Chondrocyte (in vitro differentiated cells): ENCODE results near the gene TBC1D14. TPM values are rescaled to one million over a fixed set of nuclear protein-coding genes. Genes with fewer than 3 reads are reported as not detected.

ENCODE experiments used
- DNase-seq: peaks from one replicate; pipeline ENCODE4 v3.0.0; 2021; ENCODE audit warnings: mixed read lengths, low spot score
- H3K27ac Mint-ChIP-seq: one replicate; pipeline ENCODE4 v1.8.0; 2021; ENCODE audit warnings: mild to moderate bottlenecking, moderate library complexity, mixed read lengths; ENCODE audit not compliant: unreplicated experiment
- H3K27me3 Mint-ChIP-seq: 2 replicates; pipeline ENCODE4 v1.8.0; 2021; ENCODE audit warnings: low read depth, mixed read lengths
- H3K36me3 Mint-ChIP-seq: 2 replicates; pipeline ENCODE4 v1.8.0; 2021; ENCODE audit warnings: low read depth, mixed read lengths
- H3K4me1 Mint-ChIP-seq: 2 replicates; pipeline ENCODE4 v1.8.0; 2021; ENCODE audit warnings: low read depth, mild to moderate bottlenecking, mixed read lengths
- H3K4me3 Mint-ChIP-seq: one replicate; pipeline ENCODE4 v1.8.0; 2021; ENCODE audit warnings: mild to moderate bottlenecking, moderate library complexity, mixed read lengths; ENCODE audit not compliant: unreplicated experiment
- H3K9me3 Mint-ChIP-seq: 2 replicates; pipeline ENCODE4 v1.8.0; 2021; ENCODE audit warnings: low read depth, mixed read lengths
- total RNA-seq: library from RNA; stranded (reverse); gene quantifications from 3 replicates; pipeline ENCODE4 v1.2.1, GENCODE V29; 2021
- TF ChIP-seq, protein P1 (sequence below): fragments of 200-600 bp; sonication (generic); IDR thresholded peaks from 2 replicates; pipeline ENCODE4 v1.5.0; 2021; ENCODE audit warnings: antibody characterized with exemption, mild to moderate bottlenecking, moderate library complexity

The TBC1D14 gene
- total RNA-seq, 1 donor from 2014 or later, result 25.2 TPM

DNA sequence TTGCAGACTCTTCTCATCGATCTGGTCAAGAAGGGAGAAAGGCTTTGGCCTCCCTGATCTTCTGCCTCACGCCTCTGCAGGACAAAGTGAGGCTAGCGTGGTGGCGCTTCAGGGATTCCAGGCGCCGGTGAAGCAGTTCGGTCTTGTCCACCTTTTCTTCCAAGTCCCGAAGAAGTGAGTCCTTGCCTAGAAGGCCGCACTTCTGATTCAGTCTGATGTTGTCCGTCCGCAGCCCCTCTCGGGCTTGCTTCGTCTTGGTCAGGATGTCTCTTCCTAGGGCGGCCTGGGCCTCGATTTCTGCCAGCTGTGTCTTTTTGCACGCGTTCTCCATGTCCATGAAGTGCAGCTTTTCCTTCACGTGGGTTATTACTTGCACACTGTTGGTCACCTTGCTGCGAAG lies 131.6 kb downstream of the TBC1D14 start:
- H3K27me3 Mint-ChIP-seq, result no peaks in the 10 kb centered on the region
- TF ChIP-seq, protein P1, sequence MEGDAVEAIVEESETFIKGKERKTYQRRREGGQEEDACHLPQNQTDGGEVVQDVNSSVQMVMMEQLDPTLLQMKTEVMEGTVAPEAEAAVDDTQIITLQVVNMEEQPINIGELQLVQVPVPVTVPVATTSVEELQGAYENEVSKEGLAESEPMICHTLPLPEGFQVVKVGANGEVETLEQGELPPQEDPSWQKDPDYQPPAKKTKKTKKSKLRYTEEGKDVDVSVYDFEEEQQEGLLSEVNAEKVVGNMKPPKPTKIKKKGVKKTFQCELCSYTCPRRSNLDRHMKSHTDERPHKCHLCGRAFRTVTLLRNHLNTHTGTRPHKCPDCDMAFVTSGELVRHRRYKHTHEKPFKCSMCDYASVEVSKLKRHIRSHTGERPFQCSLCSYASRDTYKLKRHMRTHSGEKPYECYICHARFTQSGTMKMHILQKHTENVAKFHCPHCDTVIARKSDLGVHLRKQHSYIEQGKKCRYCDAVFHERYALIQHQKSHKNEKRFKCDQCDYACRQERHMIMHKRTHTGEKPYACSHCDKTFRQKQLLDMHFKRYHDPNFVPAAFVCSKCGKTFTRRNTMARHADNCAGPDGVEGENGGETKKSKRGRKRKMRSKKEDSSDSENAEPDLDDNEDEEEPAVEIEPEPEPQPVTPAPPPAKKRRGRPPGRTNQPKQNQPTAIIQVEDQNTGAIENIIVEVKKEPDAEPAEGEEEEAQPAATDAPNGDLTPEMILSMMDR, result no peak
- H3K9me3 Mint-ChIP-seq, result no peaks in the 10 kb centered on the region
- no peaks in the 10 kb centered on the region for H3K36me3 Mint-ChIP-seq
- DNase-seq, result no peak
- no peak overlapping the region for H3K4me3 Mint-ChIP-seq
- H3K27ac Mint-ChIP-seq, result no peak overlapping the region
- H3K4me1 Mint-ChIP-seq, result peaks cover 46% of the 10 kb centered on the region

DNA sequence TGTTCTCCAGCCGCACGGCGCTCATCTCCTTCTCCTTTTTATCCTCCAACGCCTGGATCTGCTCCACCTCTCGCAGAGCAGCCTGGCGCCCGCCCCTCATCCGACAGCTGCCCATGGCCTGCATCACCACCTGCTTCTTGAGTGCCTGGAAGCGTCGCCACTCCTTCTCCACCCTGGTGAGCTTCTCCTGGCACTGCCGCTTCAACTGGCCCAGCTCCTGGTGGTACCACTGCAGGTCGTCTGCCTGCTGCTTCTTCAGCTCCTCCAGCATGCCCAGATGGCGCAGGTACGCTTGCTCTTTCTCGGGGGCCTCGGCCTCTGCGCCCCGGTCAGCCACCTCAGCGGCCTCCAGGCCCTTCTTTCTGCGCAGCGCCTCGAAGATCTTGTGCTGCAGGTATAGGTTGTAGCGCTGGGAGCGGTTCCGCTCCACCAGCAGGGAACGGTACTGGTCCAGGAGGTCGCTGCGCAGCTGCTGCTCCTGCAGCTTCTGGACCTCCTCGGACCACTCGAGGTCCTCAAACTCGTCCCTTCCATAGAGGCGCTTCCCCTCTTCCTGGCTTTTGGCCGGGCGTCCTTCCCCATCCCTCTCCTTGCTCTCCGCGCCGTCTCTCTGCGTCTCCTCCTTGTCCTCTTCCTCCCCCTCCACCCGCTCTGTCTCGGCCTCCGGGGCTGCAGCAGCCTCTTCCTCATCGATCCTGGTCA lies 132.3 kb downstream of the TBC1D14 start:
- Mint-ChIP-seq H3K36me3 (no peaks in the 10 kb centered on the region), H3K9me3 (no peaks in the 10 kb centered on the region), H3K4me1 (peaks cover 45% of the 10 kb centered on the region), H3K27me3 (no peaks in the 10 kb centered on the region), H3K4me3 (peak overlapping the region; percentile 88), H3K27ac (peak overlapping the region; percentile 97)
- no peak for DNase-seq
- TF ChIP-seq, protein P1, result no peak

DNA sequence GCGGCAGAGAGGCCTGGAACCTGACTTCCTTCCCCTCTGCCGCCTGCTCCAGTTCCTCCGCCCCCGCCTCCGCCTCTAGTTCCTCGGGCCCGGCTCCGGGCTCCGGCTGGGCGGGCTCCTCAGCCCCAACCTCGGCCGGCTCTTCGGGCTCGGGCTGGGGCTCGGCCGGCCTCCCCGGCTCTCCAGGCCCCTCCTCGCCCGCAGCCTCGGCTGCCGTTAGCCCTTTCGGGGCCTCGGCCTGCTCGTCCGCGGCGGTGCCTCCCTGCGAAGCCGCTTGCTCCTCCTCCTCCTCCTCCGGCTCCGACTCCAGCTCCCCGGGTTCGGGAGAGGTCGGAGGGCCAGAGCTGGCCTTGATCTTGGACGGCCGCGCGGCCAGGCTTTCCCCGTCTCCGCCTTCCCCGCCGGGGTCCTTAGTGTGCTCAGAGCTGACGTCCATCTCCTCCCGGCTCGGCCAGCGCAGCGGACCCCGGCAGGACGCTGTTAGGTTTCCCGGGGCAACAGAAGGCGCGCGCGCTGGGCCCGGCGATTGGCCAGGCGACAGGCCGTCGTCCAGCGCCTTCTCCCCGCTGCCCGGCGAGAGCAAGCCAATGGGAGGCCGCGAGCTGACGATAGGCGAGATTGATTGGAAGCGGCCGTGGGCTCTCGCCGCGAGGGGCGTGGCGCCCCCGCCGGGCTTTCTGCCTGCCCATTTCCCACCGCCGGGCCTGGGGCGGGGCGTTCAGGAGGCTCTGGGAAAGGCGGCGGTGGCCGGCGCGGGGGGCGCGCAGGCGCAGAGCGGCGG lies 133.1 kb downstream of the TBC1D14 start:
- Mint-ChIP-seq H3K9me3 (no peaks in the 10 kb centered on the region), H3K27ac (peak overlapping the region; percentile 97), H3K4me1 (peaks cover 38% of the 10 kb centered on the region), H3K36me3 (no peaks in the 10 kb centered on the region), H3K27me3 (no peaks in the 10 kb centered on the region), H3K4me3 (peak overlapping the region; percentile 88)
- TF ChIP-seq, protein P1, result peak; percentile 59
- DNase-seq, result peak; percentile 99

DNA sequence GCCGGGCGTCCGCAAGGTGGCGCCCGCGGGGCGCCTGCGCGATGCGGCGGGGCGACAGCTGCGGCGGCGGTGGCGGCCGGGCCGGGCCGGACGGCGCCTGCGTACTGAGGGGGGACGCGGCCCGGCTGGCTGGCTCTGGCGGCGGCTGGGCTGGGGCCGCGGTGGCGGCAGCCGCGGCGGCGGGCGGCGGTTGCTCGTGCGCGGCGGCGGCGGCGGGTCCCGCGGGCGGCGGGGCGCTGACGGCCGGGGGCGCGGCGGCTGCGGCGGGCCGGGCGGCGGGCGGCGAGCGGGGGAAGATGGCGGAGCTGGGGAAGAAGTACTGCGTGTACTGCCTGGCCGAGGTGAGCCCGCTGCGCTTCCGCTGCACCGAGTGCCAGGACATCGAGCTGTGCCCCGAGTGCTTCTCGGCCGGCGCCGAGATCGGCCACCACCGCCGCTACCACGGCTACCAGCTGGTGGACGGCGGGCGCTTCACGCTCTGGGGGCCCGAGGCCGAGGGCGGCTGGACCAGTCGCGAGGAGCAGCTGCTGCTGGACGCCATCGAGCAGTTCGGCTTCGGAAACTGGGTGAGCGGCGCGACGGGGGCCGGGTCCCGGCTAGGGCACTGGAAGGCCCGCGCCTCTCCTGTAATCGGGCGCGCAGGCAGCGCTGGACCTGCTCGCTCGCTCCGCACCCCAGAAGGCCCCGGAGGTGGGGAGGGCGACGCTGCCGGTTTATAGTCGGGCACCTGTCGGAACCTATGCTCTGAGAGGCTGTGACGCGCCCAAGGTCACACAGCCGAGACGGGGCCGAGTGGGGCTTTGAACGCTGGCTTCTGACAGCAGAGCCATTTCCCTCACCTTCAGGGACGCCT lies 133.9 kb downstream of the TBC1D14 start, which contains the start of gene TADA2B:
TADA2B (plus strand) TSS at position 89 of the 853 bp plus-strand sequence; CDS start at position 297, 208 bp downstream.
- DNase-seq, result no peak
- H3K36me3 Mint-ChIP-seq, result no peaks in the 10 kb centered on the region
- H3K27ac Mint-ChIP-seq, result peak within 1 kb of the TSS; percentile 97
- TF ChIP-seq, protein P1, result no peak
- H3K9me3 Mint-ChIP-seq, result no peaks in the 10 kb centered on the region
- H3K27me3 Mint-ChIP-seq, result no peaks in the 10 kb centered on the region
- peaks cover 38% of the 10 kb centered on the region for H3K4me1 Mint-ChIP-seq
- peak within 1 kb of the TSS; percentile 88 for H3K4me3 Mint-ChIP-seq
